ENCODE data around the gene FLYWCH1.

FLYWCH1 gene

DNA sequence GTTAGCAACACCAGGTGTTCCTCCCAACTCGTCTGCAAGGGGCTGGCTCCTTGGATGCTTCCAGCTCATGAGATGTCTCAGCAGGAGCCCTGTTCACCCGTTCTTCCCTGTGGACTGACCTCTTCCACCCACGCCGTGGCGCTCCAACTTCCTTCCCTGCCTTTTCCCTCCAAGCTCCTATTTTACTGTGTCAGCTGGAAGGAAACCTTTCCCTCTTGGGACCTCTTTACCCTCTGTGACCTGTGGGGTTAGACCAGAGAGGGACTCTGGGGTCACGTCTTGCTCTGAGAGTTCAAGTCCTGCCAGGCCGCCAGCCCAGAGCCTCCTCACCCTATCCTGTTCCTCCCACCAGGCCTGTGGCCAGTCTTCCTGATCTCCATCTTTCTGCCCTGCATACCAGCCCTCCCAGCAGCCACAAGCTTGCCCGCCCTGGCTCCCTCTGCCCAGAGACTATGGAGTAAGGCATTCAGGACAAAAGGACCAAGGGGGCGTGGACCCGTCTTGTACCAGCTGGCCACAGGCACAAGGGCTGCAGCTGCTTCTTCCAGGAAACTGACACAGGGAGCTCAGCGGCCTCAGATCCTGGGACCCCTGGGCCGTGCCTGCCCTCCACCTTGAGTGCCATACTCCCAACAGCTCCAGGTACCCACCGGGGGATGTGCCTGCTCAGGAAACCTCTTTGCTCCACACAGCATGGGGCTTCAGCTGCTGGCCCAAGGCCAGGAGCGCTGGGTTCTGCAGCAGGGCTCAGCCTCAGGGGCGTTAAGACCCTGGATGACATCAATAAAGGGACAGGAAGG, 60.5 kb downstream of the FLYWCH1 start:
- ATAC-seq, result no peak
- no peak for TF ChIP-seq TCF4 (CRISPR knock-in tag; IDR thresholded peaks at IDR 0.05; ENCODE audit: borderline replicate concordance)
- no peak for TF ChIP-seq ESRRG (CRISPR knock-in tag; IDR thresholded peaks at IDR 0.05)
- TF ChIP-seq CSDC2 (CRISPR knock-in tag; IDR thresholded peaks at IDR 0.05), result no peak
- TF ChIP-seq SNAI2 (CRISPR knock-in tag; IDR thresholded peaks at IDR 0.05), result no peak
- TF ChIP-seq GLIS3 (CRISPR knock-in tag; IDR thresholded peaks at IDR 0.05), result no peak
- no peak for TF ChIP-seq PPARA (CRISPR knock-in tag; IDR thresholded peaks at IDR 0.05; ENCODE audit: borderline replicate concordance)
- no peak for TF ChIP-seq ZNF8 (CRISPR knock-in tag; IDR thresholded peaks at IDR 0.05)

GRCh38 chr16:2973093-2973492, 61.4 kb downstream of the FLYWCH1 start:
- TF ChIP-seq ZNF70 (CRISPR knock-in tag; IDR thresholded peaks at IDR 0.05), result no peak
- TF ChIP-seq, protein P1, sequence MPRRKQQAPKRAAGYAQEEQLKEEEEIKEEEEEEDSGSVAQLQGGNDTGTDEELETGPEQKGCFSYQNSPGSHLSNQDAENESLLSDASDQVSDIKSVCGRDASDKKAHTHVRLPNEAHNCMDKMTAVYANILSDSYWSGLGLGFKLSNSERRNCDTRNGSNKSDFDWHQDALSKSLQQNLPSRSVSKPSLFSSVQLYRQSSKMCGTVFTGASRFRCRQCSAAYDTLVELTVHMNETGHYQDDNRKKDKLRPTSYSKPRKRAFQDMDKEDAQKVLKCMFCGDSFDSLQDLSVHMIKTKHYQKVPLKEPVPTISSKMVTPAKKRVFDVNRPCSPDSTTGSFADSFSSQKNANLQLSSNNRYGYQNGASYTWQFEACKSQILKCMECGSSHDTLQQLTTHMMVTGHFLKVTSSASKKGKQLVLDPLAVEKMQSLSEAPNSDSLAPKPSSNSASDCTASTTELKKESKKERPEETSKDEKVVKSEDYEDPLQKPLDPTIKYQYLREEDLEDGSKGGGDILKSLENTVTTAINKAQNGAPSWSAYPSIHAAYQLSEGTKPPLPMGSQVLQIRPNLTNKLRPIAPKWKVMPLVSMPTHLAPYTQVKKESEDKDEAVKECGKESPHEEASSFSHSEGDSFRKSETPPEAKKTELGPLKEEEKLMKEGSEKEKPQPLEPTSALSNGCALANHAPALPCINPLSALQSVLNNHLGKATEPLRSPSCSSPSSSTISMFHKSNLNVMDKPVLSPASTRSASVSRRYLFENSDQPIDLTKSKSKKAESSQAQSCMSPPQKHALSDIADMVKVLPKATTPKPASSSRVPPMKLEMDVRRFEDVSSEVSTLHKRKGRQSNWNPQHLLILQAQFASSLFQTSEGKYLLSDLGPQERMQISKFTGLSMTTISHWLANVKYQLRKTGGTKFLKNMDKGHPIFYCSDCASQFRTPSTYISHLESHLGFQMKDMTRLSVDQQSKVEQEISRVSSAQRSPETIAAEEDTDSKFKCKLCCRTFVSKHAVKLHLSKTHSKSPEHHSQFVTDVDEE (CRISPR knock-in tag; IDR thresholded peaks at IDR 0.05), result no peak
- no peak for TF ChIP-seq ZNF565 (CRISPR knock-in tag; conservative IDR thresholded peaks at IDR 0.05; ENCODE audit: low read depth)
- TF ChIP-seq TCF4 (CRISPR knock-in tag; IDR thresholded peaks at IDR 0.05; ENCODE audit: borderline replicate concordance), result no peak
- no peak for TF ChIP-seq PATZ1 (CRISPR knock-in tag; IDR thresholded peaks at IDR 0.05; ENCODE audit: borderline replicate concordance)
- TF ChIP-seq, protein P2, sequence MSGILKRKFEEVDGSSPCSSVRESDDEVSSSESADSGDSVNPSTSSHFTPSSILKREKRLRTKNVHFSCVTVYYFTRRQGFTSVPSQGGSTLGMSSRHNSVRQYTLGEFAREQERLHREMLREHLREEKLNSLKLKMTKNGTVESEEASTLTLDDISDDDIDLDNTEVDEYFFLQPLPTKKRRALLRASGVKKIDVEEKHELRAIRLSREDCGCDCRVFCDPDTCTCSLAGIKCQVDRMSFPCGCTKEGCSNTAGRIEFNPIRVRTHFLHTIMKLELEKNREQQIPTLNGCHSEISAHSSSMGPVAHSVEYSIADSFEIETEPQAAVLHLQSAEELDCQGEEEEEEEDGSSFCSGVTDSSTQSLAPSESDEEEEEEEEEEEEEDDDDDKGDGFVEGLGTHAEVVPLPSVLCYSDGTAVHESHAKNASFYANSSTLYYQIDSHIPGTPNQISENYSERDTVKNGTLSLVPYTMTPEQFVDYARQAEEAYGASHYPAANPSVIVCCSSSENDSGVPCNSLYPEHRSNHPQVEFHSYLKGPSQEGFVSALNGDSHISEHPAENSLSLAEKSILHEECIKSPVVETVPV (CRISPR knock-in tag; IDR thresholded peaks at IDR 0.05), result no peak
- TF ChIP-seq PPARA (CRISPR knock-in tag; IDR thresholded peaks at IDR 0.05; ENCODE audit: borderline replicate concordance), result no peak
- no peak for TF ChIP-seq ZNF8 (CRISPR knock-in tag; IDR thresholded peaks at IDR 0.05)
- TF ChIP-seq ISL1 (CRISPR knock-in tag; IDR thresholded peaks at IDR 0.05), result no peak
- no peak for TF ChIP-seq OSR1 (CRISPR knock-in tag; IDR thresholded peaks at IDR 0.05)
- ATAC-seq, result no peak

- no peak for ATAC-seq
- TF ChIP-seq ZNF8 (CRISPR knock-in tag; IDR thresholded peaks at IDR 0.05), result no peak
These were observed 62.0 kb downstream of the FLYWCH1 start for GRCh38 chr16:2973605-2974318.

GRCh38 chr16:2974319-2975056, 62.8 kb downstream of the FLYWCH1 start:
- no peak for TF ChIP-seq ZFP3 (CRISPR knock-in tag; IDR thresholded peaks at IDR 0.05)
- no peak for TF ChIP-seq ESRRG (CRISPR knock-in tag; IDR thresholded peaks at IDR 0.05)
- TF ChIP-seq PPARA (CRISPR knock-in tag; IDR thresholded peaks at IDR 0.05; ENCODE audit: borderline replicate concordance), result no peak
- TF ChIP-seq ZNF8 (CRISPR knock-in tag; IDR thresholded peaks at IDR 0.05), result no peak
- no peak for TF ChIP-seq TOX (CRISPR knock-in tag; IDR thresholded peaks at IDR 0.05; ENCODE audit: borderline replicate concordance)
- no peak for TF ChIP-seq PATZ1 (CRISPR knock-in tag; IDR thresholded peaks at IDR 0.05; ENCODE audit: borderline replicate concordance)
- TF ChIP-seq CSDC2 (CRISPR knock-in tag; IDR thresholded peaks at IDR 0.05), result no peak
- TF ChIP-seq CREB5 (CRISPR knock-in tag; IDR thresholded peaks at IDR 0.05; ENCODE audit: low read depth), result no peak
- TF ChIP-seq ZNF70 (CRISPR knock-in tag; IDR thresholded peaks at IDR 0.05), result no peak
- TF ChIP-seq GLIS3 (CRISPR knock-in tag; IDR thresholded peaks at IDR 0.05), result no peak
- TF ChIP-seq ZFP30 (CRISPR knock-in tag; IDR thresholded peaks at IDR 0.05), result no peak
- TF ChIP-seq ZNF565 (CRISPR knock-in tag; conservative IDR thresholded peaks at IDR 0.05; ENCODE audit: low read depth), result no peak
- no peak for TF ChIP-seq POU6F1 (CRISPR knock-in tag; IDR thresholded peaks at IDR 0.05; ENCODE audit: borderline replicate concordance, low read depth)
- ATAC-seq, result no peak
